PC-9 (cell line): ENCODE data around the gene LTB. TPM values are rescaled to one million over a fixed set of nuclear protein-coding genes. Genes with fewer than 3 reads are reported as not detected.

Experiments used
- BruUV-seq: library from RNA; stranded (reverse); fragments of 400-500 nt; replicated peaks from 2 replicates; lab custom pipeline; 2021; lab: Mats Ljungman, UMichigan
- CTCF ChIA-PET: fragments of 300-600 bp; sonication (Branson Sonifier 250); formaldehyde crosslinking; loops from one replicate; lab custom pipeline; 2022; ENCODE audit warnings: antibody characterized with exemption; lab: Charles Lee
- POLR2A ChIA-PET: fragments of 300-600 bp; sonication (Branson Sonifier 250); formaldehyde crosslinking; loops from one replicate; lab custom pipeline; 2022; ENCODE audit warnings: antibody characterized with exemption; ENCODE audit not compliant: unreplicated experiment; lab: Charles Lee
- DNase-seq, 2 experiments: peaks; one replicate each; pipeline versions ENCODE4 v3.0.0 to v3.0.0-alpha.2; 2015 to 2022; ENCODE audit warnings: mixed read lengths in 1 of 2
- H2AFZ ChIP-seq: fragments of 200-600 bp; sonication (generic); 2 replicates; pipeline ENCODE4 v1.8.1; 2017; ENCODE audit warnings: antibody characterized with exemption
- H3F3A ChIP-seq: fragments of 200-600 bp; sonication (generic); 2 replicates; pipeline ENCODE4 v1.8.1; 2017; ENCODE audit warnings: antibody characterized with exemption, mild to moderate bottlenecking, low read depth; ENCODE audit not compliant: insufficient read depth
- H3K27ac ChIP-seq: fragments of 200-600 bp; sonication (generic); 2 replicates; pipeline ENCODE4 v1.6.1; 2016; ENCODE audit warnings: mixed run types
- H3K27me3 ChIP-seq: fragments of 200-600 bp; sonication (generic); 2 replicates; pipeline ENCODE4 v1.6.1; 2016; ENCODE audit warnings: low read depth, mixed run types; ENCODE audit not compliant: insufficient read depth
- H3K36me3 ChIP-seq: fragments of 200-600 bp; sonication (generic); 2 replicates; pipeline ENCODE4 v1.6.1; 2016; ENCODE audit warnings: low read depth, mixed run types
- H3K4me1 ChIP-seq: fragments of 200-600 bp; sonication (generic); replicated peaks from 2 replicates; pipeline ENCODE4 v1.6.1; 2016; ENCODE audit warnings: mixed run types; ENCODE audit not compliant: insufficient read depth
- H3K4me2 ChIP-seq: fragments of 200-600 bp; sonication (generic); 2 replicates; pipeline ENCODE4 v1.6.1; 2017; ENCODE audit warnings: mixed run types
- H3K4me3 ChIP-seq: fragments of 200-600 bp; sonication (generic); 2 replicates; pipeline ENCODE4 v1.6.1; 2016; ENCODE audit warnings: mixed run types
- H3K79me2 ChIP-seq: fragments of 200-600 bp; sonication (generic); 2 replicates; pipeline ENCODE4 v1.6.1; 2017; ENCODE audit warnings: low read depth, mixed run types
- H3K9me2 ChIP-seq: fragments of 200-600 bp; sonication (generic); 2 replicates; pipeline ENCODE4 v1.8.1; 2017; ENCODE audit warnings: mild to moderate bottlenecking; ENCODE audit not compliant: insufficient read depth
- H3K9me3 ChIP-seq: fragments of 200-600 bp; sonication (generic); 2 replicates; pipeline ENCODE4 v1.8.1; 2016; ENCODE audit warnings: low read depth; ENCODE audit not compliant: insufficient read depth
- H4K20me1 ChIP-seq: fragments of 200-600 bp; sonication (generic); 2 replicates; pipeline ENCODE4 v1.8.1; 2017; ENCODE audit not compliant: insufficient read depth
- EZH2 ChIP-seq: fragments of 200-600 bp; sonication (generic); IDR thresholded peaks from 2 replicates; pipeline ENCODE4 v1.8.0; 2017; ENCODE audit warnings: antibody characterized with exemption, low read depth
- intact Hi-C: fragments of 100-400 bp; cut with micrococcal nuclease; formaldehyde crosslinking; loops from one replicate; pipeline ENCODE4 v1.10.0; 2022; ENCODE audit not compliant: unreplicated experiment
- total RNA-seq: library from RNA; stranded (reverse); gene quantifications from 2 replicates; pipeline ENCODE4 v1.2.3, GENCODE V29; 2021
- TF ChIP-seq, protein P1 (sequence below): fragments of 200-600 bp; sonication (generic); conservative IDR thresholded peaks from 2 replicates; pipeline ENCODE4 v1.6.1; 2017; ENCODE audit warnings: mixed run types, antibody characterized with exemption, mild to moderate bottlenecking, moderate library complexity

LTB gene
- total RNA-seq, 1 experiment from 2014 or later: not detected

GRCh38 chr6:31619805-31620585 is 37.8 kb upstream of the LTB start:
- H3K36me3 ChIP-seq: peaks cover 29% of the 10 kb centered on the region
- H3K27ac ChIP-seq: peak overlapping the region; percentile 81
- peak overlapping the region; percentile 77 for H3K4me2 ChIP-seq
- DNase-seq: peak; percentile 96 to 97
- H3K9me3 ChIP-seq: no peaks in the 10 kb centered on the region
- 0 out of 2 replicates have a peak, but pooled peaks cover 2% of the 10 kb centered on the region for H4K20me1 ChIP-seq
- BruUV-seq: TSS peak; percentile 94
- H3K4me1 ChIP-seq: peaks cover 23% of the 10 kb centered on the region
- H3K27me3 ChIP-seq: no peaks in the 10 kb centered on the region
- H3K79me2 ChIP-seq: peaks cover 42% of the 10 kb centered on the region
- ChIA-PET CTCF (no interaction called here), POLR2A (interaction anchor here (0.9 to 1.0 kb wide), 2 partner anchors 32 to 59 kb away, joined by 3 to 16 read pairs; no protein-coding TSS in a partner anchor)
- peaks cover 27% of the 10 kb centered on the region for H3F3A ChIP-seq
- intact Hi-C loops: loop anchor here (1.0 to 2.0 kb wide), 2 partner anchors 19 to 32 kb away; partner anchors contain the start of gene BAG6
- no peaks in the 10 kb centered on the region for H3K9me2 ChIP-seq
- peak overlapping the region; percentile 67 for H3K4me3 ChIP-seq
- peak overlapping the region; percentile 88 for H2AFZ ChIP-seq
- TF ChIP-seq, protein P1, sequence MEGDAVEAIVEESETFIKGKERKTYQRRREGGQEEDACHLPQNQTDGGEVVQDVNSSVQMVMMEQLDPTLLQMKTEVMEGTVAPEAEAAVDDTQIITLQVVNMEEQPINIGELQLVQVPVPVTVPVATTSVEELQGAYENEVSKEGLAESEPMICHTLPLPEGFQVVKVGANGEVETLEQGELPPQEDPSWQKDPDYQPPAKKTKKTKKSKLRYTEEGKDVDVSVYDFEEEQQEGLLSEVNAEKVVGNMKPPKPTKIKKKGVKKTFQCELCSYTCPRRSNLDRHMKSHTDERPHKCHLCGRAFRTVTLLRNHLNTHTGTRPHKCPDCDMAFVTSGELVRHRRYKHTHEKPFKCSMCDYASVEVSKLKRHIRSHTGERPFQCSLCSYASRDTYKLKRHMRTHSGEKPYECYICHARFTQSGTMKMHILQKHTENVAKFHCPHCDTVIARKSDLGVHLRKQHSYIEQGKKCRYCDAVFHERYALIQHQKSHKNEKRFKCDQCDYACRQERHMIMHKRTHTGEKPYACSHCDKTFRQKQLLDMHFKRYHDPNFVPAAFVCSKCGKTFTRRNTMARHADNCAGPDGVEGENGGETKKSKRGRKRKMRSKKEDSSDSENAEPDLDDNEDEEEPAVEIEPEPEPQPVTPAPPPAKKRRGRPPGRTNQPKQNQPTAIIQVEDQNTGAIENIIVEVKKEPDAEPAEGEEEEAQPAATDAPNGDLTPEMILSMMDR: no peak

DNA sequence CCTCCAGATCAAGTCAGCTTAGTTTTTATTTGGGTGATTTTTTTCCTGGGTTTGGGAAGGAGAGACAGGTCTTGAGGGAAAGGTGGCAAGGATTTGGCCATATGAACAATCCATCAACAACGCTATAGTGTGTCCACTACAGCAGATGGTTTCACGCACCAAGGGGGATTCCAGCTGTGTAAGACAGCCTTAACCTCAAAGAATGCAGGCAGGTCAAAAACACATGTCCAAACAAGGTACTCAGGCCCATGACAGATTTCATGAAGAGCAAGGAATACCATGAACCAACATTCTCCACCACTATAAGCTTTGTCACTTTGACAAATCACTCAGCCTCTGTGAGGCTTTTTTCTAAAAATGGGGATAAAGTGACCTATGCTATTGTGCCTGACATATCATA is 34.8 kb upstream of the LTB start:
- no peak overlapping the region for H2AFZ ChIP-seq
- peaks cover 10% of the 10 kb centered on the region; the same call in 1 of the 2 replicates for H3F3A ChIP-seq
- intact Hi-C loops: no loop called here
- peaks cover 15% of the 10 kb centered on the region for H3K4me1 ChIP-seq
- H3K4me3 ChIP-seq: no peak overlapping the region
- no peaks in the 10 kb centered on the region for H3K9me2 ChIP-seq
- H3K36me3 ChIP-seq: 0 out of 2 replicates have a peak, but pooled peaks cover 4% of the 10 kb centered on the region
- H3K4me2 ChIP-seq: no peak overlapping the region
- TF ChIP-seq, protein P1: no peak
- TF ChIP-seq EZH2: no peak
- ChIA-PET POLR2A (interaction anchor here (0.7 kb wide), 1 partner anchor 236 kb away, joined by 4 read pairs; no protein-coding TSS in a partner anchor), CTCF (no interaction called here)
- H3K79me2 ChIP-seq: peaks cover 14% of the 10 kb centered on the region
- no peaks in the 10 kb centered on the region for H3K9me3 ChIP-seq
- no peaks in the 10 kb centered on the region for H4K20me1 ChIP-seq
- no TSS peak for BruUV-seq
- DNase-seq: no peak
- no peaks in the 10 kb centered on the region for H3K27me3 ChIP-seq
- no peak overlapping the region for H3K27ac ChIP-seq

DNA sequence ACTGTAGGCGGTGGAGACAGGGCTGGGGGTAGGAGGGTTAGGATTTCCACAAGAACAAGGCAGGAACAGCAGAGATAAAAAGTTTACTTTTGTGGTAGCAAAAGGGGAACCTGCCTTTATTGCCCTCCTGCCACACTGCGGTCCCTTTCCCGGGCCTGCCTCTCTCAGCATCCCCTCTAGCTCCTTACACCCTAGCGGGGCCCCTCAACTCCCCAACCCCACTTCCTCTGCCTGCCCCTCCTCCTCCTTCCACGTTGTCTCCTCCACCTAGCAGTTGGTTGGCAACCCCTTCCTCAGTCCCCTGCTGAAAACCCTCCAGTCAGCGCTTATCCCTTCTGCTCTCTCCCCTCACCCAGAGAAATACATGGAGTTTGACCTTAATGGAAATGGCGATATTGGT is 33.5 kb upstream of the LTB start:
- no peak for DNase-seq
- H2AFZ ChIP-seq: no peak overlapping the region
- H3K9me2 ChIP-seq: no peaks in the 10 kb centered on the region
- no peak overlapping the region for H3K27ac ChIP-seq
- peaks cover 10% of the 10 kb centered on the region; the same call in 1 of the 2 replicates for H3K4me1 ChIP-seq
- no TSS peak for BruUV-seq
- H3K27me3 ChIP-seq: no peaks in the 10 kb centered on the region
- ChIA-PET POLR2A (no interaction called here), CTCF (no interaction called here)
- no peak overlapping the region for H3K4me3 ChIP-seq
- TF ChIP-seq, protein P1: no peak
- TF ChIP-seq EZH2: no peak
- H3K79me2 ChIP-seq: peaks cover 2% of the 10 kb centered on the region
- no peaks in the 10 kb centered on the region for H3K36me3 ChIP-seq
- H3F3A ChIP-seq: peaks cover 6% of the 10 kb centered on the region; the same call in 1 of the 2 replicates
- no peaks in the 10 kb centered on the region for H3K9me3 ChIP-seq
- intact Hi-C loops: no loop called here
- no peaks in the 10 kb centered on the region for H4K20me1 ChIP-seq
- no peak overlapping the region for H3K4me2 ChIP-seq
